Activated CD8-positive, alpha-beta memory T cell treated with anti-CD3 and anti-CD28 coated beads, Interleukin-2, amount 50 U/mL, for 24 hours (primary cell): ENCODE measurements around the gene KIAA1328.
"Not testable (repeated sequence)": the region's sequence is repeated elsewhere in the genome, so short reads cannot be mapped to it uniquely, and the experiment has no call there.

Experiments used
- DNase-seq: peaks from one replicate; pipeline ENCODE4 v3.0.0-alpha.2; 2020; ENCODE audit errors: extremely low read depth

The KIAA1328 gene

DNA sequence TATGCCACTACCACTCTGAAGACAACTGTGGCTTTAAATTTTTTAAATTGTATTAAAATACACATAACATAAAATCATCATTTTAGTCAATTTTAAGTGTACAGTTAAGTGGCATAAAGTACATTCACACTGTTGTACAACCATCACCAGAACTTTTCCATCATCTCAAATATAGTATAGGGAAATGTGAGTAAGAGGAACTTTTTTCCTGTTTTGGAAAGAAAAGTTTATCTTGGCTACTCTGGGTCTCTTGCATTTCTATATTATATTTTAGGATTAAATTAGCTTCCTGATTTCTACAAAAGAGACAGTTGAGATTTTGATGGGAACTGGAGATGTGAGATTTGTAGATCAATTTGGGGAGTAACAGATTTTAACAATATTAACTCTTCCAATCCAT, 3.4 kb upstream of the KIAA1328 start:
- no peak for DNase-seq

- DNase-seq = no peak
These were observed 2.4 kb upstream of the KIAA1328 start for GRCh38 chr18:36826556-36826955.

- no peak for DNase-seq
These were observed 734 bp upstream of the KIAA1328 start for GRCh38 chr18:36828157-36828629.

DNA sequence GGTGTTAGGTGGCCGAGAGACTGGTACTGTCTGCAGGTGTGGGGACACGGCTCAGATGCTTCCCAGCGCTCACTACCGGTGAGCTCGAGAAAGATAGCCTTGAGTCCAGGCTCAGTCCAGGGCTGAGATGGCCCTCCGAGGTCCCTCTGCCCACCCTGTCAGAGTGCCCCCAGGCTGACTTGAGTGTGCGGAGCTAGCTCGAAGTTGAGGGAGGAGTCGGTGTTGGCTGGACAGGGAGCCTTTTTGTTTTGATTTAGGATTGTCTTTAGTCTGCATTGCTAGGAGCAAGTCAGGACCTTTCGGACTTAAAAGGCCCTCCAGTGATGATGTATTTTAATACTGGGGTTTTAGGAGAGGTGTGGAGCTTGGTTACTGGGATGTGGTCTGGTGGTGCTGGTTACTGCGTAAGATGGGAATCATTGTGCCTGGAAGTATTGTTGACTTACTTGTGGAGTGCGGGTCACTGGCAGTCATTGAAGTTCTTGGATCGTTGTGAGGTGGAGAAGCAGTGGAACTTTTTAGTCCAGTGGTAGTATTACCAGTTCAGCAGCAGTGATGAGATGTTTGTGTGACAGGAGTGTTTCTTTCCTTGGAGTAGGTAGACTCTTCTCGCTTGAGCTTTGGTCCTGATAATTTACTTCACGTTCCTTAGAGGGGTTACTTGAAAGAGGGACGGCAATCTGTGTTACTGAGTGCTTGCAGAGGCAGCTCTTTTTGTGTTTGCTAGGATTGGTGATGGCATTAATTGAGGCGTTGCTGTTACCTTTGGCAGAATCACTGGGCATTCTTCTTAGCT, 633 bp downstream of the KIAA1328 start:
- DNase-seq = no peak

GRCh38 chr18:36830158-36830495, 1.2 kb downstream of the KIAA1328 start:
- no peak for DNase-seq

DNA sequence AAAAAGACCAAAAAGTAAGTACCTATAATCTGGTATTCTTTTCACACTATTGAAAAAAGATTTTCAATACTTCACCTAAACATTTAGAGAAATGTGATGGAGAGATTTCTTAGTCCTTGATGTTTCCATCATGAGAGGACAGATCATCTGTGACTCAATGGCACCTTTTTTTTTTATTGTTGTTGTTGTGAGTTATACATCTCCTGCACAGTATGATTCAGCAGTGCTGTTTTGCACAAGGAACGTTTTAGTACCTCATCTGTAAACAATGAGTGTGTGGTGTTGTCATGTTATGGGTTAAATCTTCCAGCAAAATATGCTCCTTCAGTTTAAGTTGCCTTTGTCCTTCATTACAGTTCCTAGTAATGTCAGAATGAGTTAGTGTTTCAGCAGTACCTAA, 2.2 kb downstream of the KIAA1328 start:
- no peak for DNase-seq

- DNase-seq = no peak
These were observed 4.2 kb downstream of the KIAA1328 start for GRCh38 chr18:36833120-36833519.

DNA sequence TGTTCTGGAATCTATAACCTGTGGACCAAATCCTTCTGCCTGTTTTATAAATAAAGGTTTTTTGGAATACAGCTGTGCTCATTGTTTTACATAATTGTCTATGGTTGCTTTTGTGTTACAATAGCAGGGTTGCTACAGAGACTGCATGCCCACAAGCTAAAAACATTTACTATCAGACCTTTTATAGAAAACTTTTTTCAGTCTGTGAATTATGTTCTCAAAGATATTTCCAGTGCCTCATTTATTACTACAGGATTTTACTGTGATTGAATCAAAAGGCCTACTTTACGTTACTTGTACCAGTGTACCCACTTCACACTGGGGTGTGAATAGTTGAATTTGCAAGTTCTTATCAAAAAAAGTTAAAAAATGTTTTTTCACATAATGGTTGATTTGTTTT, 7.0 kb downstream of the KIAA1328 start:
- DNase-seq = no peak

GRCh38 chr18:36839835-36840234, 10.9 kb downstream of the KIAA1328 start:
- DNase-seq = no peak

DNA sequence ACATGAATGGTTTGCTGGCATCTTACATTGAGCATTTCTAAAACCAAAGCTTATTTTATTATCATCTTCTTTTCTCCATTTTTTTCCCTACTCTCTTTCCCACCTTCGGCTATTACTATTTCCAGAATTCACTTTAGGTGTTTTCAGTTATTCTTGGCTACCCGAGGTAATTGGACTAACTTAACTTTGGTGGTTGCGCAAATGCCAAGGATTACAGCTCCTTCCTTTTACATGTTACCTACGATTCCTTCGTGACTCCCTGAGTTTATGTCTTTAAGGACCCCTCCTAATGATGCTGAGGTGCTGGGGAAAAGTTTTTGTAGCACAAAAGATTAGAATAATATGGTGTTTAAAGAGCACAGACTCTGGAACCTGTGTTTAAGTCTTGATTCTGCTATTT, 14.3 kb downstream of the KIAA1328 start:
- DNase-seq = no peak

GRCh38 chr18:36843784-36844183, 14.9 kb downstream of the KIAA1328 start:
- no peak for DNase-seq

GRCh38 chr18:36848609-36849008, 19.7 kb downstream of the KIAA1328 start:
- no peak for DNase-seq

DNA sequence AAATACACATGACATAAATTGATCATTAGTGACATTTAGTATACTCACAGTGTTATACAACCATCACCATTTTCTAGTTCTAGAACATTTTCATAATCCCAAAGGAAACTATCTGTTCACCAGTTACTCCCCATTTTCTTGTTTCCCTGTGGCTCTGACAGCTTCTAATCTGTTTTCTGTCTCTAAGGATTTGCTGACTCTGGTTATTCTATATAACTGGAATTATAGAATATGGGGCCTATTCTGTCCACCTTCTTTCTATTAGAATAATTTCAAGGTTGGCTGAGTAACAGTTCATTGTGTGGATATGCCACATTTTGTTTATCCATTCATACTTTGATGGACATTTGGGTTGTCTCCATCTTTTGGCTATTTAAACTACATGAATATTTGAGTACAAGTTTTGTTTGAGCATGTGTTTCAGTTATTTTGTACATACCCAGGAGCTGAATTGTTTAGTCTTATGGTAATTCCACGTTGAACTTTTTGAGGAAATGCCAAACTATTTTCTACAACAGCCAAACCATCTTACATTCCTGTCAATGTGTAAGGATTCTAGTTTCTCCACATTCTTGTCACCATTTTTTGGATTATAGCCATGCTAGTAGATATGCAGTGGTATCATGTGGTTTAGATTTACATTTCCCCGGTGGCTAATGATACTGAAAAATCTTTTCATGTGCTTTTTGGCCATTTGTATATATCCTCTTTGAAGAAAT, 20.5 kb downstream of the KIAA1328 start:
- DNase-seq = no peak

- no peak for DNase-seq
These were observed 21.7 kb downstream of the KIAA1328 start for GRCh38 chr18:36850527-36851201.

- no peak for DNase-seq
These were observed 22.3 kb downstream of the KIAA1328 start for GRCh38 chr18:36851202-36851590.

GRCh38 chr18:36856815-36857214, 27.9 kb downstream of the KIAA1328 start:
- DNase-seq = no peak

- DNase-seq = no peak
These were observed 33.3 kb downstream of the KIAA1328 start for GRCh38 chr18:36862182-36862581.

DNA sequence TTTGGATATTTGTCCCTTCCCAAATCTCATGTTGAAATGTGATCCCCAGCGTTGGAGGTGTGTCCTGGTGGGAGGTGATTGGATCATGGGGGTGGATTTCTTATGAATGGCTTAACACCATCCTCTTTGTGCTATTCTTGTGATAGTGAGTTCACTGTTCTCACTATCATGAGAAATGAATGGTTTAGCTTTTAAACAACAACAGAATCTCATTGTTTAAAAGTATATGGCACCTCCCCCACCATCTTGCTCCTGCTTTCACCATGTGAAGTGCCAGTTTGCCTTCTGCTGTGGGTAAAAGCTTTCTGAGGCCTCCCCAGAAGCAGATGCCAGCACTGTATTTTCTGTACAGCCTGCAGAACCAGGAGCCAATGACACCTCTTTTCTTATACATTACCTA, 38.1 kb downstream of the KIAA1328 start:
- DNase-seq = no peak

- DNase-seq = no peak
These were observed 42.9 kb downstream of the KIAA1328 start for GRCh38 chr18:36871801-36872200.

- DNase-seq = no peak
These were observed 43.4 kb downstream of the KIAA1328 start for GRCh38 chr18:36872329-36872728.

DNA sequence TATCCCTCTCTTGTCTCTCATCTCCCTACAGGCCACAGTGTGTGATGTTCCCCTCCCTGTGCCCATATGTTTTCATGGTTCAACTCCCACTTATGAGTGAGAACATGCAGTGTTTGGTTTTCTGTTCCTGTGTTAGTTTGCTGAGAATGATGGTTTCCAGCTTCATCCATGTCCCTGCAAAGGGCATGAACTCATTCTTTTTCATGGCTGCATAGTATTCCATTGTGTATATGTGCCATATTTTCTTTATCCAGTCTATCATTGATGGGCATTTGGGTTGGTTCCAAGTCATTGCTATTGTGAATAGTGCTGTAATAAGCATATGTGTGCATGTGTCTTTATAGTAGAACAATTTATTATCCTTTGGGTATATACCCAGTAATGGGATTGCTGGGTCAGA, 44.9 kb downstream of the KIAA1328 start:
- DNase-seq = not testable (repeated sequence)

DNA sequence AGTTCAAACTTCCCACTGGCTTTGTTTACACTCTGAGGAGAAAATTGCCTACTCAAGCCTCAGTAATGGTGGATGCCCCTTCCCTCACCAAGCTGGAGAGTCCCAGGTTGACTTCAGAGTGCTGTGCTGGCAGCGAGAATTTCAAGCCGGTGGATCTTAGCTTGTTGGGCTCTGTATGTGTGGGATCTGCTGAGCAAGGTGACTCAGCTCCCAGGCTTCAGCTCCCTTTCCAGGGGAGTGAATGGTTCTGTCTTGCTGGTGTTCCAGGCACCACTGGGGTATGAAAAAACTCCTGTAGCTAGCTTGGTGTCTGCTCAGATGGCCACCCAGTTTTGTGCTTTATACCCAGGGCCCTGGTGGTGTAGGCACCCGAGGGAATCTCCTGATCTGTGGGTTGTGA, 50.9 kb downstream of the KIAA1328 start:
- DNase-seq = not testable (repeated sequence)

DNA sequence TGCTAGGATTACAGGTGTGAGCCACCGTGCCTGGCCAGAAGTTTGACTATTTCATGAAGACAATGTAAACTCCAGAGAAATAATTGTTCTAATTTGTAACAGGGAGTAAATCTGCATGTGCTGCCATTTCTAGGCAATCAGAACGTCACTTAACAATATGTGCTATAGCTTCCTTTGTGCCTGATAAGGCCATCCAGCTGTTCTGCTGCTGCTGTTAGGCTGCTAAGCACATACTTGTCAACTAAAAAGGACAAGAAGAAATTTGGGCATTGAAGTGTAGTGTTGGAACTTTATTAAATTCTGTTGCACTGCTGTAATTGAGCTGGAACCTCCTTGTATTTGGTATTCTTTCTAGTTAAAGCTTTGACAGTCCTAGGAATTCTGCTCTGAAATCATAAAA, 57.1 kb downstream of the KIAA1328 start:
- no peak for DNase-seq
